Lower leg skin (tissue), 3 donors: Measurements from ENCODE around the gene ZBTB12.

Experiments
- POLR2A ChIP-seq, 2 donors: fragments of 450-650 bp; IDR thresholded peaks; one replicate each; pipeline ENCODE4 v1.6.1; 2016 to 2017; ENCODE audit warnings: antibody characterized with exemption in 2 of 2, mild to moderate bottlenecking in 1 of 2, moderate library complexity in 1 of 2
- TF ChIP-seq, protein P1 (sequence below), 3 donors: fragments of 450-650 bp; IDR thresholded peaks; one replicate each; pipeline ENCODE4 v1.5.1; 2016; ENCODE audit warnings: antibody characterized with exemption in 3 of 3, mild to moderate bottlenecking in 3 of 3, moderate library complexity in 2 of 3

DNA sequence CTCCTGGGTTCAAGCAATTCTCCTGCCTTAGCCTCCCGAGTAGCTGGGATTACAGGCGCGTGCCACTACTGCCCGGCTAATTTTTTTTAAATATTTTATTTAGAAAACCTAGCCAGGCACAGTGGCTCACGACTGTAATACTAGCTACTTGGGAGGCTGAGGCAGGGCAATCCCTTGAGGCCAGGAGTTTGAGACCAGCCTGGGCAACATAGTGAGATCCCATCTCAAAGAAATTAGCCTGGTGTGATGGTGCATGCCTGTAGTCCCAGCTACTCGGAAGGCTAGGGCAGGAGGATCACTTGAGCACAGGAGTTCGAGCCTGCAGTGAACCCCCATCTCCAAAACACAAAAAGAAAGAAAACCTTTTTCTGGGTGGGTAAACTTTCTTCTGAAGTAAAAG is 25.5 kb downstream of the ZBTB12 start:
- TF ChIP-seq, protein P1, sequence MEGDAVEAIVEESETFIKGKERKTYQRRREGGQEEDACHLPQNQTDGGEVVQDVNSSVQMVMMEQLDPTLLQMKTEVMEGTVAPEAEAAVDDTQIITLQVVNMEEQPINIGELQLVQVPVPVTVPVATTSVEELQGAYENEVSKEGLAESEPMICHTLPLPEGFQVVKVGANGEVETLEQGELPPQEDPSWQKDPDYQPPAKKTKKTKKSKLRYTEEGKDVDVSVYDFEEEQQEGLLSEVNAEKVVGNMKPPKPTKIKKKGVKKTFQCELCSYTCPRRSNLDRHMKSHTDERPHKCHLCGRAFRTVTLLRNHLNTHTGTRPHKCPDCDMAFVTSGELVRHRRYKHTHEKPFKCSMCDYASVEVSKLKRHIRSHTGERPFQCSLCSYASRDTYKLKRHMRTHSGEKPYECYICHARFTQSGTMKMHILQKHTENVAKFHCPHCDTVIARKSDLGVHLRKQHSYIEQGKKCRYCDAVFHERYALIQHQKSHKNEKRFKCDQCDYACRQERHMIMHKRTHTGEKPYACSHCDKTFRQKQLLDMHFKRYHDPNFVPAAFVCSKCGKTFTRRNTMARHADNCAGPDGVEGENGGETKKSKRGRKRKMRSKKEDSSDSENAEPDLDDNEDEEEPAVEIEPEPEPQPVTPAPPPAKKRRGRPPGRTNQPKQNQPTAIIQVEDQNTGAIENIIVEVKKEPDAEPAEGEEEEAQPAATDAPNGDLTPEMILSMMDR (IDR thresholded peaks at IDR 0.05), result no peak
- TF ChIP-seq POLR2A (IDR thresholded peaks at IDR 0.05), result no peak
